HT1080 (cell line): ENCODE results near the gene IFNAR1. TPM values are rescaled to one million over a fixed set of nuclear protein-coding genes. Genes with fewer than 3 reads are reported as not detected.
"Not testable (repeated sequence)": the region's sequence is repeated elsewhere in the genome, so short reads cannot be mapped to it uniquely, and the experiment has no call there.

ENCODE experiments used
- DNase-seq: peaks from one replicate; pipeline ENCODE4 v3.0.0-alpha.2; 2015; ENCODE audit warnings: low read depth
- total RNA-seq: library from RNA; depleted of rRNA; stranded (reverse); fragments of >200 nt; shearing (Covaris generic); gene quantifications from 2 replicates; pipeline ENCODE4 v1.2.3, GENCODE V29; 2014

The IFNAR1 gene
- total RNA-seq, 1 experiment from 2014 or later, result 11.1 TPM

DNA sequence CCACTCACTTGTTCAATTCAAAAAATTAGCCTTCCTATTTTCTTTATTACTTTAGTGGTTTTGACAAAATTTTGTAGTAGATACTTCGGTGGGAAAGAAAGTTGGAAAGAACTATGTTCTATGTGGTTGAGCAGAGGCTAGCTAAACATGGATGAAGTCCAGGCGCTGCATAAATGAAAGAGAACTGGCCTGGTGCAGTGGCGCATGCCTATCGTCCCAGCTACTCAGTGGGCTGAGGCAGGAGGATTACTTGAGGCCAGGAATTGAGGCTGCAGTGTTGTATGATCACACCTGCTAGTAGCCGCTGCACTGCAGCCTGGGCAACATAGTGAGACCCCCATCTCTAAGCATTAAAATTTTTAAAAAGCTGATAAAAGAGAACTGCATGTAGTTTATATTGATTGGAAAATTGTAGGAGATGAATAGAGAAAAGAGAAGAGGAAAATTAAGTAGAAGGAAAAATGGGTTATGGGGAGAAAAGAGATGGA is 21.0 kb downstream of the IFNAR1 start:
- DNase-seq, result no peak

DNA sequence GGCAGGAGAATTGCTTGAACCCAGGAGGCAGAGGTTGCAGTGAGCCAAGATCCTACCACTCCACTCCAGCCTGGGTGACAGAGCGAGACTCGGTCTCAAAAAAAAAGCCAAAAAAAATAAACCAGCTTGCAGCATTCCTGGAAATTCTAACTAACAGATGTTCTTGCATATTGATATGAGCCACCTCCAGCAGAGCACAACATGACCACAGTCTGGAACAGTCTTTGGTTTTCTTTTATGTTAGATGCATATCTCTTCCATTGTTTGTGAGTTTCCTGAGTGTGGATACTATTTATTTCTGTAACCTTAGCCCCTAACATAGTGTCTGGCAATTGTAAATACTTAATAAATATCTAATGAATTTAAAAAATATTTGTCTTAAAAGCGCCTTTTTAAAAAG is 23.9 kb downstream of the IFNAR1 start:
- DNase-seq, result no peak

DNA sequence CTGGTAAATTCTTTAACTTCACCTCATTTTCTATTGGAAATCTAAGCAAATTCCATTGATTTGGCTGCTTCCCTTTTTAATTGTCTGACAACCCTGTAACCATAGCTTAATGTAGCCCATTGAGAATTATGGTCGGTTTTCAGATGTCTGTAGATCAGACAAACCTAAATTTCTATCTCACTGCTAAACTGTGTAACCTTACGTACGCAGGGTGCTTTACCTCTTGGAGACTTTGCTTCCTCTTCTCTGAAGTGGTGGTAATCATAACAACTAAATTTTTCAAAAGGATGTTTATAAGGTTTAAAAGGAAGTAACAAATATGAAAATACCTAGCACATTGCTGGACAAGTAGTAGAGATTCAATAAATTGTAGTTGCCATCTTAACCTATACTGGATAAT is 25.9 kb downstream of the IFNAR1 start:
- no peak for DNase-seq

DNA sequence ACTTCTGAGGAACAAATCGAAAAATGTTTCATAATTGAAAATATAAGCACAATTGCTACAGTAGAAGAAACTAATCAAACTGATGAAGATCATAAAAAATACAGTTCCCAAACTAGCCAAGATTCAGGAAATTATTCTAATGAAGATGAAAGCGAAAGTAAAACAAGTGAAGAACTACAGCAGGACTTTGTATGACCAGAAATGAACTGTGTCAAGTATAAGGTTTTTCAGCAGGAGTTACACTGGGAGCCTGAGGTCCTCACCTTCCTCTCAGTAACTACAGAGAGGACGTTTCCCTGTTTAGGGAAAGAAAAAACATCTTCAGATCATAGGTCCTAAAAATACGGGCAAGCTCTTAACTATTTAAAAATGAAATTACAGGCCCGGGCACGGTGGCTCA is 30.6 kb downstream of the IFNAR1 start:
- no peak for DNase-seq

DNA sequence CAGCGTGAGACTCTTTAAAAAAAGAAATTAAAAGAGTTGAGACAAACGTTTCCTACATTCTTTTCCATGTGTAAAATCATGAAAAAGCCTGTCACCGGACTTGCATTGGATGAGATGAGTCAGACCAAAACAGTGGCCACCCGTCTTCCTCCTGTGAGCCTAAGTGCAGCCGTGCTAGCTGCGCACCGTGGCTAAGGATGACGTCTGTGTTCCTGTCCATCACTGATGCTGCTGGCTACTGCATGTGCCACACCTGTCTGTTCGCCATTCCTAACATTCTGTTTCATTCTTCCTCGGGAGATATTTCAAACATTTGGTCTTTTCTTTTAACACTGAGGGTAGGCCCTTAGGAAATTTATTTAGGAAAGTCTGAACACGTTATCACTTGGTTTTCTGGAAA is 31.2 kb downstream of the IFNAR1 start:
- no peak for DNase-seq

DNA sequence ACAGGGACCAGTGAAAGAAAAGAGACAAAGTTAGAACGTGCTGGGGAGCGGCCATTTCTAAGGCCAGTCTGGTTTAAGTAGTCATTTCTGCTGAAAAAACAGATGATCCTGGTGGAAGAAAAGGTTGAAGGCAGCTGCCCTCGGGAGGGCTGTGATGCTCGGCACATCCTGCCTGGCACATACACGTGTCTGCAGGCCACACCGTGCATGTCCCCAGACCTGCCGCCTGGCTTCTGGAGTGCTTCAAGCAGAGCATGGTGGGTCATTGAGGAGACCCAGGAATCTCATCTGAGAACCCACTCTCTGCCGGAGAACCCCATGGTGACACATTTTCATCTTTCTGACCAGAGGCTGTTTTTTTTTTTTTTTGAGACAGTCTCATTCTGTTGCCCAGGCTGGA is 32.4 kb downstream of the IFNAR1 start:
- no peak for DNase-seq

DNA sequence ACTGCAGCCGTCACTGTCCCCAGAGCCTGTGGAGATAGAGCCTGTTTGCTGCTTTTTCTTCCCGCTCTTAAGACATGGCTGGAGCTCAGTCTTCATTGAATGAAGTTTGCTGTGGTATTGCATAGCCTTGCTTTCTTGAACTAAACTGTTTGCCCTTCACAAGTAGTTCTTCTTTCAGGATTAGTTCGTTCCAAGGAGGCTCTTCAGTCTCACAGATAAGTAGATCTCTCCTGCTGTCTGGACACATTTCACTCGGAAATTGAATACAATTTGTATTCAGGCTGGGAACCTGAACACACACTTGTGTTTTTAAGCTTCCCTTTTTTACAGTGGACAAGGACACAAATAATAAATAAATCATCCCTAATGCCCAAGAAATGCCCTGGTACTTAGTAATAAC is 34.7 kb downstream of the IFNAR1 start:
- no peak for DNase-seq

DNA sequence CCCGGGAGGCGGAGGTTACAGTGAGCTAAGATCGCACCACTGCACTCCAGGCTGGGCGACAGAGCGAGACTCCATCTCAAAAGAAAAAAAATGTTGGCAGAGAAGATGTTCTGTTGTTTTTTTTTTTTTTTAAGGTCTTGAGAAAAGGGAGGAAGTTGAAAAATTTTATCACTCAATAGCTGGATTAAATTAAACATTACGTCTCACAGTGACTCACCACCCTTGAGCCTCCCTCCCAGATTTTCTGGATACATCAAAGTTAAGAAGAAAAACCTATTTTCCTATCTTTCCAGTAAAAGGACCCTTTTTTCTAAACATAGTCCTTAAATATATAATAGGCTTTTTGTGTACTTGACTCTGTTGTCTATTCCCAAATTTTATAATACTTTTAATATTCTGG is 35.5 kb downstream of the IFNAR1 start:
- peak; percentile 54 for DNase-seq

DNA sequence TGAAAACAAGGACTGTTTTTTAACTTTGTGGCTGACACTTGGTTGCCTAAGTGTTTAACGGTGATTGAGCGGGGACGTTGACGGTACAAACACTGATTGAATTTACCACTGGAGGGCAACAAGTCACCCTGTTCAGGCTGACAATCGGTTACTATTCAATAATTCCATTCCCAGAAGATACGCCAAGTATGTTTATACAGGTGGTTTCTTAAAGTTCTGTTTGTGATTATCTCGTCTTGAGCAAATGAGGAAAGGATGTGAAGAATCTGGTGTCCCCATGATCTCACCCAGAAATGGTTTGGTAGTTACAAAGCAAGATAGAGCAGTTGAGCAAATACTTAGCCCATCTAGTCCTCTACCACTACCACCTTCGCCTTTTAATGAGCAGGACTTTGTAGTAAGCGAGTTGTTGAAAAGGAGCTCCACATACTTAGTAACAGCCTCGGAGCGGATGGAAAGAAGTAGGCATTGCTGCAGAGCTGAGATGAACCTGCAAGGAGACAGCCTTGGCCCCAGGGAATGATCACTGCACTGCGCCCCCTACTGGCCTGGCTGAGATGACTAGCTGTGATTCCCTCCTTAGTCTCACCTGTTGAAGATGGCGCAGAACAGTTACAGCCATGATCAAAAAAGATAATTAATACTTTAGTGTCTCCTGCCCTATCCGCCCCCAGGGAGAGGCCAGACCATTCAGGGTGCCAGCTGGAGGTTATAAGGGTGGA is 36.3 kb downstream of the IFNAR1 start:
- peak; percentile 58 for DNase-seq

DNA sequence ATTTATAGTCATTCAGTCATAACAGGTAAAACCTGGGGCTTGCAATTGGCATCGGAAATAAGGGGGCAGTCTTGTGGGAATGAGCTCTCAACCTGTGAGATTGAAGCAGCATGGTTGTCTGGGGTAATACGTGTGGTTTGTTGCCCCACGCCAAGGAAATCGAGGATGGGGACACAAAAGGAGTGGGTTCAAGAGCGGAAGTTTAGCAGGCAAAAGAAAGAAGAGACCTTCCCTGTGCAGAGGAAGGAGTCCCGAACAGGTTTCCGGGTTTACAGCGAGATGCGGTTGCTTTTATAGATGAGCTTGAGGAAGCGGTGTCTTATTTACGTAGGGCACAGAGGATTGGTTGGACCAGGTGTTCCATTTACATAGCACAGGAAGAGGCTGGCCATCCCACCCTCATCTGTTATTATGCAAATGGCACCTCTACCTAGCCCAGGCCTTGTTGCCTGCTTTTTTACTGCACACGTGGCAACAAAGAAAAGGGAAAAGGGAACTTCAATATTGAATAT is 37.3 kb downstream of the IFNAR1 start:
- no peak for DNase-seq

DNA sequence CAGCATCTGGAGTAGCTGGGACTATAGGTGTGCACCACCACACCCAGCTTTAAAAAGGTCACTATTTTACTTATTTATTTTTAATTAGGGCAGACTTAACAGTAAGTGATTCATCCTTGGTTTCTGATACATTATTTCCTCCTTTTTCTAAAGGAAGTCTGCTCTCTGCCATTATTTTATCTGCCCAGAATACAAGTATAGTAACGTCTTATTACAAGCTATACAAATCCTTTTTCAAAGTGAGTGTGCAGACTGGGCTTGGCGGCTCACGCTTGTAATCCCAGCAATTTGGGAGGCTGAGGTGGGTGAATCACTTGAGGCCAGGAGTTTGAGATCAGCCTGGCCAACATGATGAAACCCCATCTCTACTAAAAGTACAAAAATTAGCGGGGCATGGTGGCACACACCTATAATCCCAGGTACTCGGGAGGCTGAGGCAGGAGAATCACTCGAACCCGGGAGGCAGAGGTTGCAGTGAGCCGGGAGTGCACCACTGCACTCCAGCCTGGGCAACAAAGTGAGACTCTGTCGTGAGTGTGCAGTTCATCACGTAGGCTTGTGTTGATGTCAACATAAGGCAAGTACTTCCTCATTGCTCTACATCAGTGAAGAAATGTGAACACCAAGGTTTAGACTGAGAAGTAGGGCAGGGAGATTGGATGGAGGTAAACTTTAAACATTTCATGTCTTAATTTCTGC is 39.3 kb downstream of the IFNAR1 start:
- DNase-seq, result not testable (repeated sequence)

DNA sequence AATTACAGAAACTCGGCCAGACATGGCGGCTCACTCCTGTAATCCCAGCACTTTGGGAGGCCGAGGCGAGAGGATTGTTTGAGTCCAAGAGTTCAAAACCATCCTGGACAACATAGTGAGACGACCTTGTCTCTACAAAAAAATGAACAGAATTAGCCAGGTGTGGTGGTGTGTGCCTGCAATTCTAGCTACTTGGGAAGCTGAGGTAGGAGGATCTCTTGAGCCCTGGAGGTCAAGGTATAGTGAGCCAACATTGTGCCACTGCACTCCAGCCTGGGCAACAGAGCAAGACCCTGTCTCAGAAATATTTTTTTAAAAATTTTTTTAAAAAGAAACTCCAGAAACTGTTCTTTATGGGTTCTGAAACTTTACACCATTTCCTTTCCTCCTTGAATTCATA is 40.1 kb downstream of the IFNAR1 start:
- no peak for DNase-seq

DNA sequence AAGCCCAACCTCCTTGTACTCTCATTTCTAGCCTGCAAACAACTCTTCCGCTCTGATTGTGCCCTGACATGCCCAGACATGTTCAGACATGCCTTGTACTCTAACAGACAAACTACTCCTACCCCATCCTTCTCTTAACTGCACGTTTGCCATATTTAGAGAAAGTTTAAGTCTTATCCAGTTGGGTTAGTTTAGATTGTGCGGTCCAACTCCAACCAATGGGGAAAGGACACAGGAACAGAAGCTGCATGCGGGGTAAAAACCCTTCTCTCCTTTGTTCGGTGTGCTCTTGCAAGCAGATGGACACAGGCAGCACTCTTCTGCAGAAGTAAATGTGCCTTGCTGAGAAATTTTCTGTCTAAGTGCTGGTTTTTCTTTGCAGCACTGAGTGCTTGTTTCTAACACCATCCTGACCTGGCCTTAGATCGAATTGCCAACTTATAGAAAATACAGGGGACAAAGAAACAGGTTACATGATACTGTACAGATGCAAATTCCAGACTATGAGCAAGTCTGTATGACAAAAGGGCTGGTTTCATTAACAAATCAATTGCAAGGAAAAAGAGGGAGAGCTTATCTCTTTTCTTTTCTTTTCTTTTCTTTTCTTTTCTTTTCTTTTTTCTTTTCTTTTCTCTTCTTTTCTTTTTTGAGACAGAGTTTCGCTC is 42.7 kb downstream of the IFNAR1 start:
- DNase-seq, result peak; percentile 56

DNA sequence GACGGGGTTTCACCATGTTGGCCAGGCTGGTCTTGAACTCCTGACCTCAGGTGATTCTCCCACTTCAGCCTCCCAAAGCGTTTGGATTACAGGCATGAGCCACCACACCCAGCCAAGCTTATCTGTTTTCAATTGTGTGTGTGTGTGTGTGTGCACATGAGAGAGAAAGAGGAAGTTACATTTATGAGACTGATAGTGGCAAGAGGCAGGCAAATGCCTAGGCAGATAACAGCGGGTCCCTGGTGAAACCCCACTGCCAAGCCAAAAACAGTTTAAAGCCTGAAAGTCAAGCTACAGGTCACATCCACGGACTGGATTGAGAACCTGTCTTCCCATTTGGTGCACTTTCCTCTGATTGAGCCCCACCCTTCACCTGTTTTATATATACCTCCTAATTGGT is 43.4 kb downstream of the IFNAR1 start:
- no peak for DNase-seq

DNA sequence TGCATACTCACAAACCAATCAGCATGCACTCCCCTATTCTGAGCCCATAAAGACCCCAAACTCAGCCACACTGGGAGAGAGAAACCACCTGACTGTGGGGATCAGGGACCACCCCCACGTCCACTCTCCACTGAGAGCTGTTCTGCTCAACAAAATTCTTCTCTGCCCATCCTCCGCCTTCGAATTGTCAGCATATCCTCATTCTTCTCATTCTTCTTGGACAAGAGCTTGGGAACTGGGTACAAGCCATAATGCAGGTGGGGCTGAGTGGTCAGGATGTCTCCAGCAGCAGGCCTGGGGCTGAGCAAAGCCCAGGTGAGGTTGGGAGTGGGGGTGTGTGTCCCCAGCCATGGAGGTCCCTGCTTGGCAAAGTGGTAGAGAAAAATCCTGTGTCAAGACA is 43.8 kb downstream of the IFNAR1 start:
- no peak for DNase-seq

DNA sequence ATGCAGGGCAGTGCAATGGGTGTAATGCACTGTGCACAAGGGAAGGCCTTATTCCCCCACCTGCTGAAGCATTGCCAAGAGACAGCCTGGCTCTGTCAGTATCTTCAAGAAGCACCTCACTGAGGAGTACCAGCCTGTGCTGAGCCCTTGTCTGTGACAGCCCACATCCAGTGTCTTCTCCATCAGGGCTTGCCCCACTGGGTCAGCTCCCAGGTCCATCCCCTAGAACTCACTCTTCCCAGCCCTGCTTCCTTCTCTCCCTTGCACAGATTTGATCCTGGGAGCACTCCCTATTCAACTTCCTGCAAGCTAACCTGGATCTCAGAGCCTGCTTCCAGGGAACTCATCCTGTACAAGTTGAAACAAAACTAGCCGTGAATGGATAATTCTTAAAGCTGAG is 44.8 kb downstream of the IFNAR1 start:
- DNase-seq, result no peak

DNA sequence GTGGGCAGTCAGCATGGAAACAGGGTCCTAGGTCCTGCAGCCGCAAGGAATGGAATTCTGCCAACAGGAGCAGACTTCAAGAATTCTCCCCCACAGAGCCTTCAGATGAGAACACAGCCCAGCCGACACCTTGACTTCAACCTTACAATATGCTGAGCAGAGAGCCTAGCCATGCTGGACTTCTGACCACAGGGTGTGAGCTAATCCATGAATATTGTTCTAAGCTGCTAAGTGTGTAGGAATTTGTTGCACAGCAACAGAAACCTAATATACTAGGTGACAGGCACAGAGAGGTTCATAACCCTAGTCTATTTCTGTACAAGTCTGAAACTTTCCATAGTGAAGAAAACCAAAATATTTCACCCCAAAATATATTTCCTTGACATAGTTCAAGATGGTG is 45.5 kb downstream of the IFNAR1 start:
- DNase-seq, result no peak

DNA sequence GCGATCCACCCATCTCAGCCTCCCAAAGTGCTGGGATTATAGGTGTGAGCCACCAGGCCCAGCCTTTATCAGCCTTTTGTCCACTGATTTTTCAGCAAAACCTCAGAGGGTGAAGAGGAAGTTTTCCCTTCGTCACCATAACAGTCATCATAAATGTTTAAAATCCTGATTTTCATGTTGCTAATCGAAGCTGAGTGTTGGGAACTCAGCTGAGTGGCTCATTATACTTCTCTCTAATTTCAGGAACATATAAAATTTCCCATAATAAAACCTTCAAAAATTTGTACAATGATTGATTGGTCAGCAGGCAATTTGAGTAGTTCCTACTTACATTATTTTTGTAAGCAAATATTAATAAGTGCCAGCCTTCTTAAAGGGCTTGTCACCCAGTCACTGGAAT is 46.6 kb downstream of the IFNAR1 start:
- no peak for DNase-seq

DNA sequence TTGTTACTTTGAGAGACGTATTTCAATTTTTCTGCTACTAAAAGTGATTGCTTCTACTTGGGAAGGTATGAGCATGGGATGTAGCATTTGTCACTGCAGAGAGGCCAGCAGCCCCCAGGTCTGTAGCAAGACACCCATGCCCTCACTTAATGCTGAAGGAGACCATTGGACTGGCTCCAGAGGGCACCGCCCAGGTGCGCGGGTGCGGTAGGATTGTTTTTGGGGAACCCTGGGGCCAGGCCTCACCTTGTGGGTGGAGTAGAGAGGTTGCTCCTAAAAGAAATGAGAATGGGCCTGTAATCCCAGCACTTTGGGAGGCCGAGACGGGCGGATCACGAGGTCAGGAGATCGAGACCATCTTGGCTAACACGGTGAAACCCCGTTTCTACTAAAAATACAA is 47.8 kb downstream of the IFNAR1 start:
- no peak for DNase-seq

DNA sequence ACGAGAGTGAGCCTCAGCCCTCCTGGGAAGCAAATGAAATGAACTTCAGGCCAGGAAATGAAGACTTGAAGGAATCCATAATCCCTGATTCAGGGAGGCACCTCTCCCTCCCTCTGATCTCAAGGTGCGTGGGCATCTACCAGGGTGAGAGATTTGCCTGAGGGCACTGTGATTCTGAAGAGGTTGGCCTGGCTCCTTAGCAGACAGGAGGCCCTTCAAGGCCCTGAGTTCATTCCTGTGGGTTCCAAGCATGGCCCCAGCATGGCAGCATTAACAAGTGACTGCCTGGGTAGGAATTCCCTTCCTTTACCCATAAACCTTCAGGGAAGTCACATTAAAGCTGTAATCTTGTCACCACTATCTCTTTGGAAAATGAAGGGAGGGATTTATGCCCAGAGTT is 48.7 kb downstream of the IFNAR1 start:
- DNase-seq, result no peak

DNA sequence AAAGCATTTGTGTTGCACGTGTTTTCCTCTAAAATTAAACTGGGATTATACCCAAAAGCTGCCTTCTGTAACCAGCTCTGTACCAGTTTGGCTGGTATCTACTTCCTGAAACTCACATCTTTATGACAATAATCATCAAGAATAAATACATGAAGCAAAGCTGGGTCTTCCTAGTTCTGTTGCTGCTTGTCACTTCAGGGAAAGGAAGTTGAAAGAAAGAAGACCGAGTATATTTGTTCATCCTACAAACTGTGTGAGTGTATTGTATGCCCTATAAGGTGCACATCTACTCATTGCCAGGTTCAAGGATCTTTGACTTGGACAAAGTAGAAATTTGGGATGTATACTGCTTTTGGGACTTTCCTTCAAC is 49.3 kb downstream of the IFNAR1 start:
- DNase-seq, result no peak

DNA sequence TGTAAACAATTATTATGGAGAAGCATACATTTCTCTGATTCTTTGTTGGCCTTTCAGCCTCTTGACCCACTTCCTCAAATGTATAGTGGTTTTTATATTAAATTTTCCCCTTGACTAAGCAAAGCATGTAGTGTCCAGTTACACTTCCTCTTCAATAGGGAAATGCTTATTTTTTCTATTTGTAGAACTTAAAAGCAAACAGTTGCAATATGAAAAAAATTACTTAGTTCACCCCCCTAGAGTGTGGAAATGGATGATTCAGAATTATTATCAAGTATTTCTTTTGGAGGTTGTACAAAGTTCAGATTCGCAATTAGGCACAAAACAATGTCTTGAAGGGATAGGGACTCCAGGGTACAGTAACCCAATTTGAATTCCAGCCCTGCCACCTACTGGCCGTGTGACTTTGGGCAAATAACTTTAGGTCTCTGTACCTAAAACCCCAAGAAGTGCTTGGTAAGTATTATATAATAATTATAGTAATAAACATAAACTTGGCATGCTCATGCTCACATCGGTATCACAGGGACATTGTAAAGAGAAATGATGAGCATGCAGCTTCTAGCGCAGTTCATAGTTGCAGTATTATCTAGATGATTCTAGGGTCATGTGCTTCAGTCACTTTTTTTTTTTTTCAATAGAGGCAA is 49.8 kb downstream of the IFNAR1 start:
- peak; percentile 63 for DNase-seq
